ENCODE results near the gene MPC1.

Gene MPC1

GRCh38 chr6:166418691-166419143 lies 36.0 kb upstream of the MPC1 start:
- Histone ChIP-seq H3K27ac (ENCODE audit: poor library complexity, severe bottlenecking) (no peak overlapping the region), H3K9me3 (ENCODE audit: severe bottlenecking) (no peaks in the 10 kb centered on the region), H3K27me3 (ENCODE audit: insufficient read depth, poor library complexity, severe bottlenecking) (no peaks in the 10 kb centered on the region), H3K4me3 (ENCODE audit: severe bottlenecking) (no peak overlapping the region), H3K36me3 (ENCODE audit: low read depth) (peaks cover 24% of the 10 kb centered on the region), H3K4me1 (ENCODE audit: insufficient read depth, poor library complexity, severe bottlenecking) (no peaks in the 10 kb centered on the region)
- DNase-seq (ENCODE audit: low spot score) (no peak), ATAC-seq (ENCODE audit: low read depth) (no peak)
- no peak for TF ChIP-seq CTCF (IDR thresholded peaks at IDR 0.05; ENCODE audit: poor library complexity, severe bottlenecking)

- no peak overlapping the region for H3K27ac ChIP-seq (ENCODE audit: poor library complexity, severe bottlenecking)
- DNase-seq (ENCODE audit: low spot score), result no peak
- no peaks in the 10 kb centered on the region for H3K4me1 ChIP-seq (ENCODE audit: insufficient read depth, poor library complexity, severe bottlenecking)
- no peak for TF ChIP-seq CTCF (IDR thresholded peaks at IDR 0.05; ENCODE audit: poor library complexity, severe bottlenecking)
- H3K4me3 ChIP-seq (ENCODE audit: severe bottlenecking), result no peak overlapping the region
- H3K9me3 ChIP-seq (ENCODE audit: severe bottlenecking), result no peaks in the 10 kb centered on the region
- H3K27me3 ChIP-seq (ENCODE audit: insufficient read depth, poor library complexity, severe bottlenecking), result no peaks in the 10 kb centered on the region
- ATAC-seq (ENCODE audit: low read depth), result no peak
- peaks cover 24% of the 10 kb centered on the region for H3K36me3 ChIP-seq (ENCODE audit: low read depth)
These were observed 34.5 kb upstream of the MPC1 start for GRCh38 chr6:166417285-166417691.

DNA sequence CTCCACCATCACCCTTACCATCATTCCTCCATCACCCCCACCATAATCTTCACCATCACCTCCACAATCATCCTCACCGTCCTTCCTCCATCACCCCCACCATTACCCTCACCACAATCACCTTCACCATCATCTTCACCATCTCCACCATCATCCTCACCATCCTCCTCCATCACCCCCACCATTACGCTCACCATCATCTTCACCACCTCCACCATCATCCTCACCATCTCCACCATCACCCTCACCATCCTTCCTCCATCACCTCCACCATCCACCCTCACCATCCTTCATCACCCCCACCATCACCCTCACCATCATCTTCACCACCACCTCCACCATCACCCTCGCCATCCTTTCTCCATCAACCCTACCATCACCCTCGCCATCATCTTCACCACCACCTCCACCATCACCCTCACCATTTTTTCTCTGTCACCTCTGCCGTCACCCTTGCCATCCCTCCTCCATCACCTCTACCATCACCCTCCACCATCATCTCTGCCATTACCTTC lies 33.1 kb upstream of the MPC1 start:
- peaks cover 19% of the 10 kb centered on the region for H3K36me3 ChIP-seq (ENCODE audit: low read depth)
- no peaks in the 10 kb centered on the region for H3K4me1 ChIP-seq (ENCODE audit: insufficient read depth, poor library complexity, severe bottlenecking)
- H3K27me3 ChIP-seq (ENCODE audit: insufficient read depth, poor library complexity, severe bottlenecking), result no peaks in the 10 kb centered on the region
- TF ChIP-seq CTCF (IDR thresholded peaks at IDR 0.05; ENCODE audit: poor library complexity, severe bottlenecking), result no peak
- H3K4me3 ChIP-seq (ENCODE audit: severe bottlenecking), result no peak overlapping the region
- no peaks in the 10 kb centered on the region for H3K9me3 ChIP-seq (ENCODE audit: severe bottlenecking)
- H3K27ac ChIP-seq (ENCODE audit: poor library complexity, severe bottlenecking), result no peak overlapping the region
- ATAC-seq (ENCODE audit: low read depth) (0 out of 3 replicates have a peak, but pooled peaks have one; percentile 23), DNase-seq (ENCODE audit: low spot score) (no peak)

- ATAC-seq (ENCODE audit: low read depth) (no peak), DNase-seq (ENCODE audit: low spot score) (no peak)
- H3K36me3 ChIP-seq (ENCODE audit: low read depth), result peaks cover 18% of the 10 kb centered on the region
- H3K27me3 ChIP-seq (ENCODE audit: insufficient read depth, poor library complexity, severe bottlenecking), result no peaks in the 10 kb centered on the region
- no peak overlapping the region for H3K27ac ChIP-seq (ENCODE audit: poor library complexity, severe bottlenecking)
- H3K4me1 ChIP-seq (ENCODE audit: insufficient read depth, poor library complexity, severe bottlenecking), result no peaks in the 10 kb centered on the region
- no peak for TF ChIP-seq CTCF (IDR thresholded peaks at IDR 0.05; ENCODE audit: poor library complexity, severe bottlenecking)
- no peaks in the 10 kb centered on the region for H3K9me3 ChIP-seq (ENCODE audit: severe bottlenecking)
- H3K4me3 ChIP-seq (ENCODE audit: severe bottlenecking), result no peak overlapping the region
These were observed 32.6 kb upstream of the MPC1 start for GRCh38 chr6:166415306-166415705.

DNA sequence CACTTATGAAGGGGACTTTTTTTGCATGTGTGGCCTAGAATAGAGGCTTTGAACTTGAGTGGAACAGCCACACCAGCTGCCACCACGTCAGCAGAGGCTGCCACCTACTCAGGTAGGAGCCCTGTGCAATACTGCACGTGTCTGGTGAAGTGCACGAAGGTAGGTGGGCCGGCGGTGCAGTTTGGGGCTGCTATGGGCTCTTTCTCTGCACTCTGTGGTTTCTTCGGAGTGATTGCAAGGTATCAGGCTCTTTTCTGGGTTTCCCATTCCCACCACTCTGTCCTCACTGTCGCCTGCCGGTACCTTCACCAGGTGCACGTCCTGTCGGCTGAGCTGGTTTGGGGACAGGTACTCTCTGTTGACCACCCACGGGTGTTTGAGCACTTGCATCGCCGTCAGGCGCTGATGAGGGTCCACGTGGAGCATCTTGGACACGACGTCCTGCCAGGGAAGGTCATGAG lies 30.8 kb upstream of the MPC1 start:
- TF ChIP-seq CTCF (IDR thresholded peaks at IDR 0.05; ENCODE audit: poor library complexity, severe bottlenecking), result no peak
- H3K9me3 ChIP-seq (ENCODE audit: severe bottlenecking), result no peaks in the 10 kb centered on the region
- DNase-seq (ENCODE audit: low spot score) (no peak), ATAC-seq (ENCODE audit: low read depth) (no peak)
- H3K36me3 ChIP-seq (ENCODE audit: low read depth), result peaks cover 16% of the 10 kb centered on the region
- H3K27ac ChIP-seq (ENCODE audit: poor library complexity, severe bottlenecking), result no peak overlapping the region
- no peaks in the 10 kb centered on the region for H3K27me3 ChIP-seq (ENCODE audit: insufficient read depth, poor library complexity, severe bottlenecking)
- H3K4me3 ChIP-seq (ENCODE audit: severe bottlenecking), result no peak overlapping the region
- H3K4me1 ChIP-seq (ENCODE audit: insufficient read depth, poor library complexity, severe bottlenecking), result no peaks in the 10 kb centered on the region

Measured in RWPE2 (cell line).